GM19035 (cell line): ENCODE measurements around the gene IL10RB.

Experiments used
- ATAC-seq: cut with Tn5 transposase; IDR thresholded peaks from one replicate; pipeline ENCODE4 v1.9.1; 2021; ENCODE audit not compliant: unreplicated experiment

The IL10RB gene

GRCh38 chr21:33265664-33266049 lies 510 bp upstream of the IL10RB start:
- peak; percentile 28 for ATAC-seq

- no peak for ATAC-seq
Observed at GRCh38 chr21:33266789-33267135, 595 bp downstream of the IL10RB start.

- no peak for ATAC-seq
Observed at GRCh38 chr21:33267250-33267649, 1.1 kb downstream of the IL10RB start.

- ATAC-seq, result peak; percentile 8
Observed at GRCh38 chr21:33268393-33268736, 2.2 kb downstream of the IL10RB start.

GRCh38 chr21:33268737-33269441 lies 2.7 kb downstream of the IL10RB start:
- ATAC-seq, result peak; percentile 63

- no peak for ATAC-seq
Observed at GRCh38 chr21:33270986-33271385, 4.8 kb downstream of the IL10RB start.

- ATAC-seq, result no peak
Observed at GRCh38 chr21:33273044-33273443, 6.9 kb downstream of the IL10RB start.

- no peak for ATAC-seq
Observed at GRCh38 chr21:33278721-33279120, 12.6 kb downstream of the IL10RB start.

GRCh38 chr21:33279330-33279820 lies 13.2 kb downstream of the IL10RB start:
- no peak for ATAC-seq

- no peak for ATAC-seq
Observed at GRCh38 chr21:33281096-33281652, 15.0 kb downstream of the IL10RB start.

GRCh38 chr21:33283203-33283602 lies 17.0 kb downstream of the IL10RB start:
- ATAC-seq, result no peak

GRCh38 chr21:33286076-33286475 lies 19.9 kb downstream of the IL10RB start:
- ATAC-seq, result no peak

- no peak for ATAC-seq
Observed at GRCh38 chr21:33286600-33287456, 20.7 kb downstream of the IL10RB start.

GRCh38 chr21:33289199-33289819 lies 23.1 kb downstream of the IL10RB start:
- ATAC-seq, result no peak

- ATAC-seq, result no peak
Observed at GRCh38 chr21:33290441-33290840, 24.3 kb downstream of the IL10RB start.

- no peak for ATAC-seq
Observed at GRCh38 chr21:33291686-33292085, 25.5 kb downstream of the IL10RB start.

- ATAC-seq, result no peak
Observed at GRCh38 chr21:33292724-33293123, 26.6 kb downstream of the IL10RB start.

- no peak for ATAC-seq
Observed at GRCh38 chr21:33293136-33293535, 27.0 kb downstream of the IL10RB start.

- no peak for ATAC-seq
Observed at GRCh38 chr21:33293811-33294216, 27.6 kb downstream of the IL10RB start.

GRCh38 chr21:33296156-33296555 lies 30.0 kb downstream of the IL10RB start:
- no peak for ATAC-seq

- no peak for ATAC-seq
Observed at GRCh38 chr21:33299181-33299752, 33.1 kb downstream of the IL10RB start.
